Liver (tissue), 3 donors: Measurements from ENCODE around the gene AVEN.

Source experiments
- ATF3 ChIP-seq: IDR thresholded peaks from 2 replicates; pipeline ENCODE4 v1.6.1; 2016; ENCODE audit warnings: antibody characterized with exemption
- EGR1 ChIP-seq, 2 donors: IDR thresholded peaks; 2 replicates each; pipeline ENCODE4 v1.6.1; 2016 to 2018; ENCODE audit warnings: antibody characterized with exemption in 2 of 2, low read depth in 2 of 2
- JUND ChIP-seq, 2 donors: IDR thresholded peaks; 2 replicates each; pipeline ENCODE4 v1.6.1; 2016; ENCODE audit warnings: antibody characterized with exemption in 2 of 2
- RAD21 ChIP-seq, 2 donors: IDR thresholded peaks; 2 replicates each; pipeline ENCODE4 v1.6.1; 2016; ENCODE audit warnings: antibody characterized with exemption in 2 of 2, mild to moderate bottlenecking in 2 of 2
- SP1 ChIP-seq: IDR thresholded peaks from 2 replicates; pipeline ENCODE4 v1.6.1; 2018; ENCODE audit warnings: antibody characterized with exemption, mild to moderate bottlenecking
- TAF1 ChIP-seq: conservative IDR thresholded peaks from 2 replicates; pipeline ENCODE4 v1.6.1; 2016; ENCODE audit warnings: antibody characterized with exemption, mild to moderate bottlenecking
- TF ChIP-seq, protein P1 (sequence below): fragments of 150-350 bp; IDR thresholded peaks from 2 replicates; pipeline ENCODE4 v1.5.1; 2017; ENCODE audit warnings: improper control_type of control experiment, low read depth, low read length; ENCODE audit not compliant: missing input control
- donor health status: healthy.
- donor health status: healthy.

DNA sequence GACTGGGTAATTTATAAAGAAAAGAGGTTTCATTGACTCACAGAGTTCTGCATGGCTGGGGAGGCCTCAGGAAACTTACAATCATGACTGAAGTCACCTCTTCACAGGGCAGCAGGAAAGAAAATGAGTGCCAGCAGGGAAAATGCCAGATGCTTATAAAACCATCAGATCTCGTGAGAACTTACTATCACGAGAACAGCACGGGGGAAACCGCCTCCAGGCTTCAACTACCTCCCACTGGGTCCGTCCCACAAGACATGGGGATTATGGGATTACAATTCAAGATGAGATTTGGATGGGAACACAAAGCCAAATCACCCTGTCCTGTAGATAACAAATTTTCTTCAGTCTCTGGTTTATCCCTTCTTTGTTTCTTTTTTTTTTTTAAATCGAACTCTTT is 31.0 kb upstream of the AVEN start:
- TF ChIP-seq, protein P1, sequence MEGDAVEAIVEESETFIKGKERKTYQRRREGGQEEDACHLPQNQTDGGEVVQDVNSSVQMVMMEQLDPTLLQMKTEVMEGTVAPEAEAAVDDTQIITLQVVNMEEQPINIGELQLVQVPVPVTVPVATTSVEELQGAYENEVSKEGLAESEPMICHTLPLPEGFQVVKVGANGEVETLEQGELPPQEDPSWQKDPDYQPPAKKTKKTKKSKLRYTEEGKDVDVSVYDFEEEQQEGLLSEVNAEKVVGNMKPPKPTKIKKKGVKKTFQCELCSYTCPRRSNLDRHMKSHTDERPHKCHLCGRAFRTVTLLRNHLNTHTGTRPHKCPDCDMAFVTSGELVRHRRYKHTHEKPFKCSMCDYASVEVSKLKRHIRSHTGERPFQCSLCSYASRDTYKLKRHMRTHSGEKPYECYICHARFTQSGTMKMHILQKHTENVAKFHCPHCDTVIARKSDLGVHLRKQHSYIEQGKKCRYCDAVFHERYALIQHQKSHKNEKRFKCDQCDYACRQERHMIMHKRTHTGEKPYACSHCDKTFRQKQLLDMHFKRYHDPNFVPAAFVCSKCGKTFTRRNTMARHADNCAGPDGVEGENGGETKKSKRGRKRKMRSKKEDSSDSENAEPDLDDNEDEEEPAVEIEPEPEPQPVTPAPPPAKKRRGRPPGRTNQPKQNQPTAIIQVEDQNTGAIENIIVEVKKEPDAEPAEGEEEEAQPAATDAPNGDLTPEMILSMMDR: no peak
- no peak for TF ChIP-seq RAD21 (IDR thresholded peaks at IDR 0.05)
- TF ChIP-seq TAF1: no peak
- no peak for TF ChIP-seq ATF3
- no peak for TF ChIP-seq SP1
- no peak for TF ChIP-seq EGR1 (IDR thresholded peaks at IDR 0.05; ENCODE audit: low read depth in 2 of 2)
- TF ChIP-seq JUND (IDR thresholded peaks at IDR 0.05): no peak
